ENCODE measurements around the gene DIS3L2.
A peak's percentile ranks its signal among the peaks of the same experiment; 100 is the strongest.
"Not testable (repeated sequence)": the region's sequence is repeated elsewhere in the genome, so short reads cannot be mapped to it uniquely, and the experiment has no call there.

The DIS3L2 gene

GRCh38 chr2:232335859-232336215 lies 374.3 kb downstream of the DIS3L2 start:
- H3K9me3 ChIP-seq, result no peaks in the 10 kb centered on the region
- no peak overlapping the region for H3K4me2 ChIP-seq
- TF ChIP-seq Cebpa-rat (IDR thresholded peaks at IDR 0.05), result no peak
- no peak overlapping the region for H3K9ac ChIP-seq
- H3K27me3 ChIP-seq, result no peaks in the 10 kb centered on the region
- H3K4me1 ChIP-seq, result peaks cover 29% of the 10 kb centered on the region
- H3K27ac ChIP-seq, result 0 out of 2 replicates have a peak overlapping the region, but pooled peaks have one; percentile 42
- H3K4me3 ChIP-seq, result no peak overlapping the region
- no peaks in the 10 kb centered on the region for H4K20me1 ChIP-seq
- peaks cover 27% of the 10 kb centered on the region; the same call in 1 of the 2 replicates for H3K36me3 ChIP-seq

DNA sequence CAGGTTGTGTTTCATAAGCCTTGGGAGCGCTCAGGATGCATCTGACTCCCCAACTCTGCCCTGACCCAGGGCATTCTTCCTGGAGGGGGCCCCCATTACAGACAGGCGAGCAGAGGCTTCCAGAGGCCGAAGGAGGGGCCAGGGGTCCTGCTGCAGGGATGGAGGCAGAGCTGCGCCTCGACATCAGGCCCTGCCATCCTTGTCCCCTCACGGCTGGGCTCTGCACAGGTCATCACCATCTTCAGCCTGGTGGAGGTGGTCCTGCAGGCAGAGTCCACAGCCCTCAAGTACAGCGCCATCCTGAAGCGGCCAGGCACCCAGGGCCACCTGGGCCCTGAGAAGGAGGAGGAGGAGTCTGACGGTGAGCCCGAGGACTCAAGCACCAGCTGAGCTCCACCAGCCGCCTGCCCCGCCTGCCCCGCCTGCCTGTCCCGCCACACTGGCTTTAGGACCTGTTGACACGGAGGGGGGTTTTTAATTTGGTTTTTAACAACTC lies 374.8 kb downstream of the DIS3L2 start:
- Histone ChIP-seq H3K4me1 (peaks cover 25% of the 10 kb centered on the region), H3K36me3 (peaks cover 27% of the 10 kb centered on the region; the same call in 1 of the 2 replicates), H3K9ac (peak overlapping the region; percentile 11; the same call in 1 of the 2 replicates), H3K9me3 (no peaks in the 10 kb centered on the region), H3K27ac (peak overlapping the region; percentile 42; the same call in 1 of the 2 replicates), H3K27me3 (no peaks in the 10 kb centered on the region), H4K20me1 (no peaks in the 10 kb centered on the region), H3K4me2 (peak overlapping the region; percentile 22), H3K4me3 (no peak overlapping the region)
- no peak for TF ChIP-seq Cebpa-rat (IDR thresholded peaks at IDR 0.05)

GRCh38 chr2:232336981-232337720 lies 375.6 kb downstream of the DIS3L2 start:
- Histone ChIP-seq H3K4me3 (no peak overlapping the region), H3K27ac (peak overlapping the region; percentile 42; the same call in 1 of the 2 replicates), H3K27me3 (no peaks in the 10 kb centered on the region), H3K9me3 (no peaks in the 10 kb centered on the region), H3K4me2 (peak overlapping the region; percentile 22), H3K36me3 (peaks cover 27% of the 10 kb centered on the region; the same call in 1 of the 2 replicates), H4K20me1 (no peaks in the 10 kb centered on the region), H3K4me1 (peaks cover 24% of the 10 kb centered on the region), H3K9ac (peak overlapping the region; percentile 11; the same call in 1 of the 2 replicates)
- TF ChIP-seq Cebpa-rat (IDR thresholded peaks at IDR 0.05), result no peak

DNA sequence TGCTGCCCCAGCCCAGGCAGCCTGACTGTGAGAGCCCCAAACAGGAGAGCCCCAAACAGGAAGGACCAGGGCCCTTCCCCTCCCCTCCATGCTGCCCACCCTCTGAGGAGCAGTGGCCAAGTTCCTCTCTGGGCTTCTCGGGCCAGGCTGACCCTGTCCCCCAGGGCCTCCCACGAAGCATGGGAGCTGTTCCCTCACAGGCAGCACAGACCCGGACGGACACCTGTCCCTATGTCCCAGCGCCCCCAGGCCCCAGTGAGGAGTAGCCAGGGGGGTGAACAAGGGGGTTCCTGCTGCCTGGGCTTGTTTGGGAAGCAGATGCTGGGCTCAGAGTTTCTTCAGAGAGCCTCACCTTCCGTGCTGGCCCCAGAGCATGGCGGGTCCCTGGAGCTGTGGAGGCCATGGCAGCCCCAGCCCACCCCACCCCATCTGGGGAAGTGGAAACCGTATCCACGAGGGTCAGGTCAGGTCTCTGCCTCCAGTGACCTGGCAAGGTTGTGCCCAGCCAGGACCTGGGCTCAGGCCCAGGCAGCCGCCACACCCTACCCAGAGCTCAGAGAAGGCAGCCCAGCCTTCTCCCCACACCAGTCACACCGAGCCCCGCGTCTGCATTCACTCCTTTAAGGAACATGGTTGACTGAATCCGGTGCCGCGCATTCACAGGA lies 376.7 kb downstream of the DIS3L2 start:
- H4K20me1 ChIP-seq, H3K9ac ChIP-seq, H3K9me3 ChIP-seq, H3K27ac ChIP-seq, H3K4me3 ChIP-seq, H3K4me2 ChIP-seq, H3K27me3 ChIP-seq: not testable (repeated sequence)
- Histone ChIP-seq H3K4me1 (peaks cover 17% of the 10 kb centered on the region), H3K36me3 (peaks cover 27% of the 10 kb centered on the region; the same call in 1 of the 2 replicates)

DNA sequence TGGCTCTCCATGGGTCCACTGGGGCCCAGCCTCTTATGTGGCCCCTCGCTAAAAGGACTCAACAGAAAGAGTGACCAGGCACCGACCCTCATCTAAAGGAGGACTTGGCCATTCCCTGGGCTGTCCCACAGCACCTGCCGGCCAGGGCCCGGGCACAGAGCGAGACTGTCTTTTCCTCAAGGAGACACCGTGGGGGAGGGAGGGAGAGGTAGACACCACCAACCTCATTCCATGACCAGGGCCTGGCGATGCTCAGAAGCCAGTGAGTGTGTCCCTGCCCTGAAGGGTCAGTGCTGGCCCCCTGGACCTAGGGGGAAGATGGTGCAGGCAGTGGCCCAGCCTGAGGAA lies 377.2 kb downstream of the DIS3L2 start:
- Histone ChIP-seq H3K27ac (no peak overlapping the region), H3K9me3 (no peaks in the 10 kb centered on the region), H3K4me2 (no peak overlapping the region), H3K9ac (no peak overlapping the region), H3K36me3 (peaks cover 25% of the 10 kb centered on the region; the same call in 1 of the 2 replicates), H3K4me3 (no peak overlapping the region), H3K4me1 (peaks cover 17% of the 10 kb centered on the region), H3K27me3 (no peaks in the 10 kb centered on the region), H4K20me1 (no peaks in the 10 kb centered on the region)
- no peak for TF ChIP-seq Cebpa-rat (IDR thresholded peaks at IDR 0.05)

- TF ChIP-seq Cebpa-rat (IDR thresholded peaks at IDR 0.05), result no peak
- no peaks in the 10 kb centered on the region for H3K27me3 ChIP-seq
- H3K9ac ChIP-seq, result no peak overlapping the region
Measured at GRCh38 chr2:232339121-232340081, 377.9 kb downstream of the DIS3L2 start.

DNA sequence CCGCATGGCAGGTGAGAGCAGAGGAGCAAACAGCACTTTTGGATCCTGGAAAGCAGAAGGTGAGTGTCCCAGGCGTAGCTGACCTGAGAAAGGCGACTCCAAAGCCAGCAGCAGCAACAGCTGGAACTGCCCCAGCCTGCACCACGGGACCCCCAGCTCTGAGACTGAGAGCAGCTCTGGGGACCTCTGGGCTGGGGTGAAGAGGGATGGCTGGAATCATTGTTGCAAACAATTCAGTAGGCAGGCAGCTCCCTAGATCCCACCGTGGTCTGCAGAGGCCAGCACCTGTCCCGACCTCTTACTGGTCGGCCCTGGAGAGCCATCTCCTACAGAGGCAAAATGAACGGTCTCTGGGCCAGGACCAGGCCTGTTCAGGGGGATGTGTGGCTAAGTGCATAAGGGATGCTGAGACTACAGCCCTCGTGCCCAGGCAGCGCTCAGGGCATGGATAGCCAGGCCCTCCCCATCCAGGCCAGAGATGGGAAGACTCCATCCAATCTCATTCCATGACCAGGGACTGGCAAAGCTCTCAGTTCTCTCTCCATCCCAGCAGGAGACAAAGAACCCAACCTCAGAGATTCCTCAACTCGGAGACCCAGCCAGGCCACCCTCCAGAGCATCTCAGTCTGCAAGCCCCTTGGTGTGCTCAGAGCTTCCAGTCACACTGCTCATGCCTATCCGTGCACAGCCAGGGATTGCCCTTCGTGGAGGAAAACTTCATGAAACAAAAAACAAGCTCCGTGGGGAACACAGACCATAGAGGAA lies 378.8 kb downstream of the DIS3L2 start:
- no peak overlapping the region for H3K27ac ChIP-seq
- H3K36me3 ChIP-seq, result peaks cover 15% of the 10 kb centered on the region; the same call in 1 of the 2 replicates
- H3K4me1 ChIP-seq, result peaks cover 17% of the 10 kb centered on the region
- no peaks in the 10 kb centered on the region for H3K9me3 ChIP-seq
- no peak for TF ChIP-seq Cebpa-rat (IDR thresholded peaks at IDR 0.05)
- no peaks in the 10 kb centered on the region for H4K20me1 ChIP-seq
- no peak overlapping the region for H3K4me3 ChIP-seq
- no peaks in the 10 kb centered on the region for H3K27me3 ChIP-seq
- no peak overlapping the region for H3K4me2 ChIP-seq
- H3K9ac ChIP-seq, result no peak overlapping the region

More at GRCh38 chr2:232339121-232340081, 377.9 kb downstream of the DIS3L2 start:
- Histone ChIP-seq H3K27ac (no peak overlapping the region), H3K36me3 (peaks cover 19% of the 10 kb centered on the region; the same call in 1 of the 2 replicates), H3K9me3 (no peaks in the 10 kb centered on the region), H3K4me2 (no peak overlapping the region), H3K4me1 (peaks cover 17% of the 10 kb centered on the region), H3K4me3 (no peak overlapping the region), H4K20me1 (no peaks in the 10 kb centered on the region)

- Histone ChIP-seq H3K27me3 (no peaks in the 10 kb centered on the region), H3K9ac (no peak overlapping the region; the same call in 1 of the 2 replicates), H3K36me3 (peaks cover 7% of the 10 kb centered on the region; the same call in 1 of the 2 replicates), H3K4me2 (no peak overlapping the region), H3K4me1 (peaks cover 12% of the 10 kb centered on the region), H3K9me3 (no peaks in the 10 kb centered on the region), H3K27ac (no peak overlapping the region), H4K20me1 (no peaks in the 10 kb centered on the region), H3K4me3 (no peak overlapping the region)
- no peak for TF ChIP-seq Cebpa-rat (IDR thresholded peaks at IDR 0.05)
Measured at GRCh38 chr2:232341061-232341738, 379.7 kb downstream of the DIS3L2 start.

Data from BLaER1 (cell line).